ENCODE measurements around the gene HOOK2. TPM values are rescaled to one million over a fixed set of nuclear protein-coding genes. Genes with fewer than 3 reads are reported as not detected.
"Not testable (repeated sequence)": the region's sequence is repeated elsewhere in the genome, so short reads cannot be mapped to it uniquely, and the experiment has no call there.

The HOOK2 gene
- total and polyA plus RNA-seq, 2 experiments from 2014 or later: 56.9 to 86.4 TPM

GRCh38 chr19:12817810-12818209, 42.5 kb upstream of the HOOK2 start:
- H3K9me3 Mint-ChIP-seq; H3K4me1 ChIP-seq (ENCODE audit: insufficient read depth); H3K4me3 ChIP-seq; H3K9me2 ChIP-seq (ENCODE audit: insufficient read depth); H4K20me1 ChIP-seq (replicated peaks; ENCODE audit: insufficient read depth); H3K4me3 Mint-ChIP-seq; H3F3A ChIP-seq (replicated peaks; ENCODE audit: low read depth); H3K4me2 ChIP-seq; H3K27me3 ChIP-seq (ENCODE audit: insufficient read depth); ATAC-seq; H3K79me2 ChIP-seq (replicated peaks; ENCODE audit: insufficient read depth); DNase-seq (ENCODE audit: low spot score); H3K27ac ChIP-seq (ENCODE audit: low read depth); H2AFZ ChIP-seq; H3K27ac Mint-ChIP-seq; H3K4me1 Mint-ChIP-seq: not testable (repeated sequence)
- Mint-ChIP-seq H3K36me3 (ENCODE audit: low read depth) (peaks cover 29% of the 10 kb centered on the region), H3K27me3 (ENCODE audit: insufficient read depth, low read depth, poor library complexity) (peaks cover 12% of the 10 kb centered on the region)
- peaks cover 11% of the 10 kb centered on the region; the same call in 1 of the 2 replicates for H3K36me3 ChIP-seq (ENCODE audit: insufficient read depth)

- not testable (repeated sequence) for ATAC-seq; H3F3A ChIP-seq (replicated peaks; ENCODE audit: low read depth); H3K4me3 ChIP-seq; H2AFZ ChIP-seq; H3K9me3 Mint-ChIP-seq; H3K4me1 ChIP-seq (ENCODE audit: insufficient read depth); H3K4me3 Mint-ChIP-seq; H3K79me2 ChIP-seq (replicated peaks; ENCODE audit: insufficient read depth); H3K27ac ChIP-seq (ENCODE audit: low read depth); H3K4me2 ChIP-seq; H3K4me1 Mint-ChIP-seq; DNase-seq (ENCODE audit: low spot score); H4K20me1 ChIP-seq (replicated peaks; ENCODE audit: insufficient read depth); H3K9me2 ChIP-seq (ENCODE audit: insufficient read depth); H3K27ac Mint-ChIP-seq; H3K27me3 ChIP-seq (ENCODE audit: insufficient read depth)
- peaks cover 34% of the 10 kb centered on the region for H3K36me3 Mint-ChIP-seq (ENCODE audit: low read depth)
- H3K36me3 ChIP-seq (ENCODE audit: insufficient read depth): peaks cover 11% of the 10 kb centered on the region; the same call in 1 of the 2 replicates
- peaks cover 12% of the 10 kb centered on the region for H3K27me3 Mint-ChIP-seq (ENCODE audit: insufficient read depth, low read depth, poor library complexity)
Measured at GRCh38 chr19:12817188-12817587, 41.8 kb upstream of the HOOK2 start.

GRCh38 chr19:12815088-12815487, 39.7 kb upstream of the HOOK2 start:
- Histone ChIP-seq H3K27ac (ENCODE audit: low read depth) (no peak overlapping the region), H3K9me2 (ENCODE audit: insufficient read depth) (no peaks in the 10 kb centered on the region), H3K36me3 (ENCODE audit: insufficient read depth) (peaks cover 15% of the 10 kb centered on the region), H3K4me3 (no peak overlapping the region), H4K20me1 (replicated peaks; ENCODE audit: insufficient read depth) (no peaks in the 10 kb centered on the region), H2AFZ (no peak overlapping the region), H3F3A (replicated peaks; ENCODE audit: low read depth) (peaks cover 6% of the 10 kb centered on the region; the same call in 1 of the 2 replicates), H3K4me2 (no peak overlapping the region), H3K27me3 (ENCODE audit: insufficient read depth) (no peaks in the 10 kb centered on the region), H3K79me2 (replicated peaks; ENCODE audit: insufficient read depth) (no peaks in the 10 kb centered on the region), H3K4me1 (ENCODE audit: insufficient read depth) (no peaks in the 10 kb centered on the region)
- Mint-ChIP-seq H3K36me3 (ENCODE audit: low read depth) (peaks cover 37% of the 10 kb centered on the region), H3K4me3 (no peak overlapping the region), H3K27ac (no peak overlapping the region), H3K9me3 (no peaks in the 10 kb centered on the region), H3K27me3 (ENCODE audit: insufficient read depth, low read depth, poor library complexity) (peaks cover 10% of the 10 kb centered on the region), H3K4me1 (no peaks in the 10 kb centered on the region)
- TF ChIP-seq ZNF114 (CRISPR knock-in tag; IDR thresholded peaks at IDR 0.05): no peak
- no peak for TF ChIP-seq ZNF462 (CRISPR knock-in tag; IDR thresholded peaks at IDR 0.05)
- TF ChIP-seq REST (IDR thresholded peaks at IDR 0.05; ENCODE audit: unreplicated experiment): no peak
- TF ChIP-seq STAT1 (IDR thresholded peaks at IDR 0.05; ENCODE audit: unreplicated experiment): no peak
- TF ChIP-seq EZH2phosphoT487 (IDR thresholded peaks at IDR 0.05; ENCODE audit: unreplicated experiment): no peak
- no peak for TF ChIP-seq JUNB (IDR thresholded peaks at IDR 0.05; ENCODE audit: unreplicated experiment)
- TF ChIP-seq ZNF331 (CRISPR knock-in tag; IDR thresholded peaks at IDR 0.05; ENCODE audit: low read depth): no peak
- DNase-seq (ENCODE audit: low spot score): no peak
- ATAC-seq: no peak
